NCI-H2196 (cell line): Measurements from ENCODE around the gene SERPINA1.

Experiments used
- DNase-seq: peaks from one replicate; lab custom pipeline; 2025; ENCODE audit not compliant: unreplicated experiment; lab: John Stamatoyannopoulos, UW

Gene SERPINA1

DNA sequence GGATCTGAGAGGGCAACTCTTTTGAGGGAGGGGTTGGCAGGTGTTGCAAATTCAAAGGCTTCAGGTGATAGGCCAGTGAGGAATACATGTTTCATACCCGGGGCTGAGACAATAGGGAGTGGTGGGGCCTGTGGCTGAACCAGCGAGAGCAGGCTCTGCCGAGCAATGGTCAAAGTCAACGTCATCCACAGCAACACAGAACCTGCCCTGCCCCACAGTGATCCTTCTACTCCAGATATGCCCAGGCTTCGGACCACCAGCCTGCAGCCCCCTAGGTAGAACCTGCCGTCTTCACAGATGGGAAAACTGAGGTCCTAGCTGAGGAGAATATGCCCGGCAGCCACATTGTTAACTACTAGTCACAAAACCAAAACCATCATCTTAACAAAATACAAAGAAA lies 4.1 kb downstream of the SERPINA1 start:
- no peak for DNase-seq

DNA sequence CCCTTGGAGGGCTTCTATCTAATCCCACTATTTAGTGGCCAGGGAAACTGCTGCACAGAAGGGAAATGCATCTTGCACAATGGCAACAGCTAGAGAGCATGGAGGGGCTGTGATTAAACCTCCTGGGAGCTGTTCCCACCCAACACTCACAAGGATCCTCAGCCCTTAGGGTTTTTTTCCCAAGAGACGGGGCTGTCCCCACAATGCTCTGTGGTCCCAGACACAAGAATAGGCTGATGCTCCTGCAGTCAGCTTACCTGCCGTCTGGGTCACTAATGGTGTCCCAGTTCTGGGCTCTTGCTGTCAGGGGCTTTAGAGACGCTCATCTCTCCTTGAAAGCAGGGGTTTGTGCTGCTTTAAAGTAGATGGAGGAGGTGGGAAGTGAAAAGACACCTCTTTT lies 4.6 kb downstream of the SERPINA1 start:
- no peak for DNase-seq

DNA sequence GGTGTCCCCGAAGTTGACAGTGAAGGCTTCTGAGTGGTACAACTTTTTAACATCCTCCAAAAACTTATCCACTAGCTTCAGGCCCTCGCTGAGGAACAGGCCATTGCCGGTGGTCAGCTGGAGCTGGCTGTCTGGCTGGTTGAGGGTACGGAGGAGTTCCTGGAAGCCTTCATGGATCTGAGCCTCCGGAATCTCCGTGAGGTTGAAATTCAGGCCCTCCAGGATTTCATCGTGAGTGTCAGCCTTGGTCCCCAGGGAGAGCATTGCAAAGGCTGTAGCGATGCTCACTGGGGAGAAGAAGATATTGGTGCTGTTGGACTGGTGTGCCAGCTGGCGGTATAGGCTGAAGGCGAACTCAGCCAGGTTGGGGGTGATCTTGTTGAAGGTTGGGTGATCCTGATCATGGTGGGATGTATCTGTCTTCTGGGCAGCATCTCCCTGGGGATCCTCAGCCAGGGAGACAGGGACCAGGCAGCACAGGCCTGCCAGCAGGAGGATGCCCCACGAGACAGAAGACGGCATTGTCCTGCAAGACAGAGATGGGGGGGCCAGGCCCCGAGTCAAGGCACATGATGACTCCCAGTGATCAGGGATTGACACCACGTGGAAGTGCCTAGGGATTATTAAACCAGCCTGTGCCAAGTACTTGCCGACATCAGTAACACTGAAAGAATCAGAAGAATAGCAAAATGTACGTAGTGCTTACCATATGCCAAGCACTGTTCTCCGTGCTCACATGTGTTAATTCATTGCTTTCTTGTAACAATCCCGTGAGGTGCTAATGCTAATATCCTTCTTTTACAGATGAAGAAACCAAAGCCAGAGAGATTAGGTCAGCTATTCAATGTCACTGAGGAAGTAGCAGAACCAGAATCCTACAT lies 5.4 kb downstream of the SERPINA1 start:
- no peak for DNase-seq

DNA sequence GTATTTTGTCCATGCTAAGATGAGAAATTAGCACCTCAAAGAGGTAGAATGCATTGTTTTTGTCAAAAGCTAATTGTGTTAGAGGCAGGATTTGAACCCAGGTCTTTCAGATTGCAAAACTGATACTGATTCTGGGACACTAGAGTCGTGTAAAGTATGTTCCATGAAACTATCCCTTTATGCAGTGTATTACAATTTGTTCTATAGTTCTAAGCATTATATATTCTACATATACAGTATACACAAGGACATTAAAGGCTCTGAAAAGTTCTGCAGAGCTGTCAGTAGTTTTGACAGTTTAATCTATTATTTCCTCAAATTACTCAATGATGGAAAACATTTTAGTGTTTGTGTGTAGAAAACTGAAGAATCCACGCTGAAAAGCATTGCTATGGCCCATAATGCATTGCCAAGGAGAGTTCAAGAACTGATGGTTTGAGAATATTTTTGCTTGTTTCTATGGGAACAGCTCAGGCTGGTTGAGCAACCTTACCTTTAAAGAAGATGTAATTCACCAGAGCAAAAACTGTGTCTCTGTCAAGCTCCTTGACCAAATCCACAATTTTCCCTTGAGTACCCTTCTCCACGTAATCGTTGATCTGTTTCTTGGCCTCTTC lies 6.2 kb downstream of the SERPINA1 start:
- no peak for DNase-seq

DNA sequence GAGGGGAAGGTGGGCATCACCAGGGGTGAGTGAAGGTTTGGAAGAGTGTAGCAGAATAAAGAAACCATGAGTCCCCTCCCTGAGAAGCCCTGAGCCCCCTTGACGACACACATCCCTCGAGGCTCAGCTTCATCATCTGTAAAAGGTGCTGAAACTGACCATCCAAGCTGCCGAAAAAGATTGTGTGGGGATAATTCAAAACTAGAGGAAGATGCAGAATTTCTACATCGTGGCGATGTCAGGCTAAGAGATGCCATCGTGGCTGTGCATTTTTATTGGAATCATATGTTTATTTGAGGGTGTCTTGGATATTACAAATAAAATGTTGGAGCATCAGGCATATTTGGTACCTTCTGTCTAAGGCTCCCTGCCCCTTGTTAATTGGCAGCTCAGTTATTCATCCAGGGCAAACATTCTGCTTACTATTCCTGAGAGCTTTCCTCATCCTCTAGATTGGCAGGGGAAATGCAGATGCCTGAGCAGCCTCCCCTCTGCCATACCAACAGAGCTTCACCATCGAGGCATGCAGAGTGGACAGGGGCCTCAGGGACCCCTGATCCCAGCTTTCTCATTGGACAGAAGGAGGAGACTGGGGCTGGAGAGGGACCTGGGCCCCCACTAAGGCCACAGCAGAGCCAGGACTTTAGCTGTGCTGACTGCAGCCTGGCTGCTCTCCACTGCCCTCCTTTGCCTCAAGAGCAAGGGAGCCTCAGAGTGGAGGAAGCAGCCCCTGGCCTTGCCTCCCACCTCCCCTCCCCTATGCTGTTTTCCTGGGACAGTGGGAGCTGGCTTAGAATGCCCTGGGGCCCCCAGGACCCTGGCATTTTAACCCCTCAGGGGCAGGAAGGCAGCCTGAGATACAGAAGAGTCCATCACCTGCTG lies 7.0 kb downstream of the SERPINA1 start:
- no peak for DNase-seq

DNA sequence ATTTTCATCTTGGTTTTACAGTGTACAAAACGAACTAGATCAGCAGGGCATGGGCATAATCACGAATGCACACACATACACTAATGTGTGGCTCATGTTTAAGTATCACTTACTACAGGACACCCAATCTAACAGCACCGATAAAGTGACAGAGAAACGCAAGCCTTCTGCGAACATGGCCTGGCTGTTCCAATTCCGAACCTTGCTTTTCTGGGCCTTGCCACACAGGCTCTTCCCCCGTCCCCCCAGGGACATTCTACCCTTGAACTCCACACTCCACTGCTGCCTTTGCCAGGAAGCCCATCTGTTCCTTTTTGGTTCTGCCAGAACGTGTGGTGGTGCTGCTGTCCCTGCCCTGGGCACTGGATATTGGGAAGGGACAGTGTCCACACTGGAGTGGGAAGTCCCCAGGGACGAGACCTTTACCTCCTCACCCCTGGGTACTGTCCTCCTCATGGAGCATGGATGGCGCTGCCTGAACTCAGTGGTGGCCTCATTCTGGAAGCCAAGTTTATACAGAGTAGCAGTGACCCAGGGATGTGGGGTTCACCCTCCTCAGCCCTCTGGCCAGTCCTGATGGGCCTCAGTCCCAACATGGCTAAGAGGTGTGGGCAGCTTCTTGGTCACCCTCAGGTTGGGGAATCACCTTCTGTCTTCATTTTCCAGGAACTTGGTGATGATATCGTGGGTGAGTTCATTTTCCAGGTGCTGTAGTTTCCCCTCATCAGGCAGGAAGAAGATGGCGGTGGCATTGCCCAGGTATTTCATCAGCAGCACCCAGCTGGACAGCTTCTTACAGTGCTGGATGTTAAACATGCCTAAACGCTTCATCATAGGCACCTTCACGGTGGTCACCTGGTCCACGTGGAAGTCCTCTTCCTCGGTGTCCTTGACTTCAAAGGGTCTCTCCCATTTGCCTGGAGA lies 7.9 kb downstream of the SERPINA1 start:
- no peak for DNase-seq

DNA sequence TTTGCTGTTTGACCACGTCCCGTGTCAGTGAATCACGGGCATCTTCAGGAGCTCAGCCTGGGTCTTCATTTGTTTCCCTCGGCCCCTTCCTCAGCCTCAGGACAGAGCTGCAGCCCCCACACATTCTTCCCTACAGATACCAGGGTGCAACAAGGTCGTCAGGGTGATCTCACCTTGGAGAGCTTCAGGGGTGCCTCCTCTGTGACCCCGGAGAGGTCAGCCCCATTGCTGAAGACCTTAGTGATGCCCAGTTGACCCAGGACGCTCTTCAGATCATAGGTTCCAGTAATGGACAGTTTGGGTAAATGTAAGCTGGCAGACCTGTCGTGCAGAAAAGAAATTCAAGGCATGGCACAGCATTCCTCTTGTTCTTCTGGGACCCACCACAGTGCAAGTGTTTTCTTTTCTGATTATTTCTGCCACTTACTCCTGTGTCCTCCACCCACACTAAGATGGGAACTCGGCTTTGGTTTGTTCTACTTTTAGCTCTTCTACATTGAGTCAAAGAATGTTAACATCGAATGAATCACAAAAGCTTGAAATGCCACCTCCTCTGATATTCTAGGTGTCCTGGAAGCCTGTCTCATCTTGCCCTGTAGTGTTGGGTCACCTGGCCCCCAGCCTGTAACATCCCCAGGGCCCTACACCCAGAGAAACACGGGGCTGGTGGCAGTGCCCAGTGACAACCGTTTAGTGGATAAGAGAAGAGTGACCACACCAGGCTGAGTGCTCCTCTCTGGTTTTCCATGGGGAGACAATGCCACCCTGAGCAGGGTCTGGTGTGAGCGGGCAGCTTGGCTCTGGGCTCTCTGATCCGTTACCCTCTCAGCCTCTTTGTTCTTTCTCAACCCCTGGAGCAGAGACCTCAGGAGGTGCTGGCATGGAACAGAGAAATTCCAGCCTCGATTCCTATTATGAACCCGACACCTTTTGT lies 8.8 kb downstream of the SERPINA1 start:
- no peak for DNase-seq

DNA sequence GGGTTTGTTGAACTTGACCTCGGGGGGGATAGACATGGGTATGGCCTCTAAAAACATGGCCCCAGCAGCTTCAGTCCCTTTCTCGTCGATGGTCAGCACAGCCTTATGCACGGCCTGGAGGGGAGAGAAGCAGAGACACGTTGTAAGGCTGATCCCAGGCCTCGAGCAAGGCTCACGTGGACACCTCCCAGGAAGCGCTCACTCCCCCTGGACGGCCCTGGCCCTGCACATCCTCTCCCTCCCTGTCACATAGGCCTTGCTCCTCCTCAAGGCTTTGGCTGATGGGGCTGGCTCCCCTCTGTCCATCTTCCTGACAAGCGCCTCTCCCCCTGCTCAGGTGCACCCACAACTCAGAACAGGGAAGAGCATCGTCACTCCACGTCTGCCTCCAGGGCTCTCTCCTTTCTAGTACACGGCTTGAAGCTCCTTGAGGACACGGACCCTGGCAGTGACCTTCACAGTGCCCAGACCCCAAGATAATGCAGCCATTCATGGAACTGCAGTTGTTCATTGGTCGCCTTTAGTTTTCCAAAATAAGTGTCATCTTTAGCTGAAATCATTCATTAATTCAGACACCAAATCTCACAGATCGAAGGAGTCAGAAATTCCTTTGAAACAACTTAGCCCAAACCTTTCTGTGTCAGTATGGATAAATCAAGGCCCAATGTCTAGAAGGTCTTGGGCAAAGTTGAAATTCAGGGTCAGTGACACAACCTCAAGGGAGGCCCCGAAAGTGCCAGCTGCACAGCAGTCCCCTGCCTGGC lies 9.7 kb downstream of the SERPINA1 start:
- DNase-seq: no peak

DNA sequence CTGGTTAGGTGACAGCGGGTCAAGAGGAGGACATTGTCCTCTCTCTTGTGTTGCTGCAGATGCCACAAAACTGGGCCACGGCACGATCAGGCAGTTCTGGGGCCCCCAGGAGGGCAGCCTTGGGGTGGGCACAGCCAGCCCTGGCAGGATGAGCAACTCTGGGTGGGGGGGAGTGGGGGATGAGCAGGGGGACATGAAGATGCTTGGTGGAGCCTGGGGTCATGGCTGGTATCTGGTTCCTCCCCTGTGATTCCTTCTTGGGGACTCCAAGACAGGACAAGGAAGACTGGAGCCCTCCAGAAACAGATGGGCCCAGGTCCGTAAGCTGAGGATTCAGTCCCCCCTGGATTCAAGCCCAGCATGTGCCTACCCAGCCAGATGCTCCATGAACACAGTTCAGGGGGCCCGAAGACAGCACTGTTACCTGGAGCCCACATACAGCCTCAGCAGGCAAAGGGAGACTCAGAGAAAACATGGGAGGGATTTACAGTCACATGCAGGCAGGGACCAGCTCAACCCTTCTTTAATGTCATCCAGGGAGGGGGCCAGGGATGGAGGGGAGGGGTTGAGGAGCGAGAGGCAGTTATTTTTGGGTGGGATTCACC lies 10.4 kb downstream of the SERPINA1 start:
- no peak for DNase-seq

DNA sequence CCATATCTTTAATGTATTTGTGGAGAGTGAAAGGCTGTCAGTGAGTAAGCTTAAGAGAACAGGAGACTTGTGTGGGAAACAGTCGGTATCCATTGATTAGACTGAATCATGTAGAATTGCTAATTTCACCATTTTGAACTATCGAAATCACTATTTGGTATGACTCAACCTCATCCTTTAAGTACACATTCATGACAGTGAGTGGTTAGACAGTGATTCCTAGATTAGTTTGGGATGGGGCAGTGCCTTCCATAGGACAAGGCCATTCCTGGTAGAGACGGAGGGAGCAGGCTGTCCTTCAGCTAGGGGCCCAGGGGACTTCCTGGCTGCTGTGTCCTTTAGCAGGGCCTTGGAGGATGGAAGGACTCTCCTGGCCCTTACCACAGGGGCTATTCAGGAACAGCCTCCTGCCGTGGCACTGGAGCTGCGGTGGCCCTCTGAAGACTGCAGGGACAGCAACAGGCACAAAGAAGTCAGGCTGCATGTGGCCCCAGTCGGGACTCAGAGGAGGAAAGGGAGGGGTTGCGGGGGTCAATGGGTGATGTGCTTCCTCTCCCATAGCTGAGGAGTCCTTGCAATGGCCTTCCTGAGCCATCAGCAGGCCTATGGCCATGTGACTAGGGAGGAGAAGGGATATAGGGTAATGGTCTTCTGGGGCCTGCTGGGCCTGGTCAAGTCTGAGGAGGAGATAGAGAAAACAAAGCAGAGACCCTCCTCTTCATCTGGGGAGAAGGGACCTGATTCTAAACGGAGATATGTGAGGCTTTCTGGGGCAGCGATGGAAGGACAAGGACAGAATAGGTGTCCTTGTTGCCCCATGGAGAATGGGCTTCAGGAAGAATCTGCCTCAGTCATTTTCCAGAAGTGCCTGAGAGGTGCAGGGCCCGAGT lies 11.2 kb downstream of the SERPINA1 start:
- DNase-seq: no peak

DNA sequence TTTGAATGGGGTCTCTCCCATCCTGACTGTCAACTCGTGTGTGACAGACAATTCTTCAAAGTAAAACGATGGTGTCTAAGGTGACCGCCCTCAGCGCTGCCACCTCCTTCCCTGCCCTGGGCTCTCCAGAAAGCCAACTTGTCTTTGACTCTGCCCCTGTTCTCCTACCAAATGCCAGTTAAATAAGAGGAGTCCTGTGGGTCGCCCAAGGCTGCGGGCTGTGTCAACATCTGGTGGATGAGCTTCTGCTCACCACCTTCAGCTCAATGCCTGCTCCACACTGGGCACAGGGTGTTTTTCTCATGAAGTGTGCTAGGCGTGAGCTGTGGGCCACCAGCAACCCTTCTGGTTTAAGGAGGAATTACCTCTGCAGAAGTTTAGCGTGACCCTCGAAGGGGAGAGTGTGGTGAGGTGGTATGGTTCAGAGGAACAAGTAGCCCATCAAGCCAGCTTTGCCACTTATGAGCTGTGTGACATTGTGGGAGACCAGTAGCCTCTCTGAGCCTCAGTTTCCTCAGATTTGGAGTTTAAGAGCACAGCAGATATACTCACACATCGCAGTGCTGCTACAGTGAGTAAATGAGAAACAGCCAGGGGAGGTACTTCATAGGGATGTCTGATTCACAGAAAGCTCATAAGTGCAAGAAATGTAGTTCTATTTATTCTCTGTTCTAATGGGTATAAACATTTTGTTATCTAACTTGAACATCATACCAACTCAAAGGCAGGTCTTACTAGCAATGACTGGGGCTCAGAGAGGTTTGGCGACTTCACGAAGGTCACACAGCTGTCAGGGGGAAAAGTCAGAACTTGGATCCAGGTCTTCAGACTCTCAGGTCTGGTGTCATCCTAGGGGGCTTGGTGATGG lies 12.1 kb downstream of the SERPINA1 start:
- DNase-seq: no peak

DNA sequence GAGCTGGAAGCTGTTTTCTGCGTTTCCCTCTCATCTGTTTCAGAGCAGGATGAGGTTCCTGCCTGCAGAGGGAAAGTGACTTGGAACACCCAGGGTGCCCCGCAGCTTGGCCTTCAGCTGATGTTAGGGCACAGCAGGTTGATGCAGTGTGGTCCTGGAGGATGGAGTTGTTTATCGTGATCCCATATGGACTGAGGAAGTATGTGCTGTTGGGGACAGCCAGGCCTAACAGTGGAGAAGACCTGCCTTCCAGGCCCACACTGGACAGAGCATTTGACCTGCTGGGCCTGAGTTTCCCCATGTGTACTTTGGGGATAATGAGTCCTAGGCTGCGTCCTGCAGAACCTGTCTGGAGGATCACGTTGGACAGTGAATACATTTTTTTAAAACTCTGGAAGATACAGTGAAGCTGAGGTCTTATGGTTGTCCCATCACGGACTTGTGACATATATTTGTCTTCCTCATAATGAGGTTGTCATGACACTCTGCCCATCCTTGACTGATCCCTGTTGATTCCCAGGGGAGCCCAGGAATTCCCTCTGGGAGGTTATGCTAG lies 12.8 kb downstream of the SERPINA1 start:
- DNase-seq: no peak

DNA sequence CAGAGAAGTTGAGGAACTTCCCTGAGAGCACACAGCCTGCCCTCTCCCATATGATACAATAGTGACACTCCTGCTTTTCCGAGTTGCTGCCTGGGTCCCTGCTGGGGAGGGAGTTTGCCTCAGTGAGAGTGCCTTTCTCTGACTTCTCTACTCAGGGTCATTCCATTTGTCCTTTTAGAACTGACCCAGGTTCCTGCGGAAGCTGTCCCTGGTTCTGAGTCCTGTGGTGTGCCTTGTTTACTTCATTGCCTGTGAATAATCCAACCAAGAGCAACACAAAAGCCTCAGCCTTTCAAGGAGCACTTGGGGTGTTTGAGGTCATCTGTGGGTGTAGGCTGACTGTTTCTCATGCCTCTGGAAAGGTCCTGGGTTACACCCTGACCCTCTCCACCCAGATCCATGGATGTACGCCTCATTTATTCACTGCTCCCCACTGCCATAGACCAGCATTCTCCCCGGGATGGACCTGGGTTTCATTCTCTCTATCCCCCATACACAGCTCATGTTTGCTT lies 13.6 kb downstream of the SERPINA1 start:
- DNase-seq: no peak

DNA sequence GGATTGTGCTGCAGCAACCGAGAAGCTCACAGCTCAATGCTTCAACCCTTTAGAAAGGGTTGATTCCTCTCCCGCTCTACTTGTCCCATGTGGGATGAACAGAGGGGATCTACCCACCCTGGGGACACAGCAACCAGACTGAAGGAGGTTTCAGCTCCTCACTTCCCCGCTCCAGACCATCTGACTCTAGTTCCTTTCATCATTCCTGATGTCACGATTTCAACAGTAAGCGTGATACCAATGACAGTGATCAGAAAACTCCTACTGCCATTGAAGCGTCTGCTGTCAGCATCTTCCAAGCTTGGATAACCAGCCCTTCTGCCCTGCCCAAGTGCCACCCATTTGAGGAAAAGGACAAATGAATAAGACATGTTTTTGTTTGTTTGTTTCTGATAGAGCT lies 14.3 kb downstream of the SERPINA1 start:
- no peak for DNase-seq

DNA sequence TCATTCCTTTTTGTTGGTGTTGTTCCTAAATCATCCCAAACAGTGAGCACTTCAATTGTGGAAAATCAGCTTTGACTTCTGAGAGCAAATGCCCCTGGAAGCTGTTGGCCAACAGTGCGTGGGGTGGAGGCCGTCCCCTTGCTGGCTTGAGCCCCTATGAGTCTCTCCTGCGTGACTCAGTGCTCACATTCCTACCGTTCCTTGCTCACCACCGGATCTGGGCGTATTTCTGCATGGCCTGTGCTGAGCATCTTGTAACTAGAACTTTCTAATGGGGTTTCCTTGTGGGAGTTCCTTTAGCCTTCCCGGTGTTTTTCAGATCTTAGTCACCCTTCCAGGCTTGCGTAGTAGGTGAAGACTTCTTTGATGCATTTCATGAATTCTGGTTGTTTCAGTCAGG lies 14.7 kb downstream of the SERPINA1 start:
- no peak for DNase-seq

DNA sequence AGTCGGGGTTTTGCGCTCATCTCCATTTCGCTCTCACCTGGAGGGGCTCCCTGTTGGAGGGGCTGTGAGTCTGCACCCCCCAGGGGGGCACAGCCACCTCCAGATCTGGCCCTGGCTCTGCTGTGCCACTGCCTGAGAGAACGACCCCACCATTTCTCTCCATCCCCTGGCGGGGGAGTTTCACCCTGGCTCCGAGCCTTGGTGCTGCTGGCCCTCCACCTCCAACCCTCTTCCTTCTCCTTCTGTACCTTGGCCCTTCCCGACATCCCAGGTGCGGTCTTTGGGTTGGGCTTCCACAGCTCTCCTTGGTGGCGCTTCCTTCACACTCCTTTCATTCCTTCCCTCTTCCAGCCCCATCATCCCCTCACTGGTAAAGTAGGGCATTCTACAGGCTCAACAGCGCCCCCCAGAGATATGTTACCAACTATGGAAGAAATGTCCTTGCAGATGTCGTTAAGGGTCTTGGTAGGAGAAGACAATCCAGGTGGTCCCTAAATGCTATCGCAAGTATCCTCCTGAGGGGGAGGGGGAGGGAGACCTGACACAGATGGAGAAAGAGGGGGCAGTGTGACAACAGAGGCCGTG lies 16.3 kb downstream of the SERPINA1 start:
- no peak for DNase-seq
